Tibial nerve (tissue), 3 donors: Measurements from ENCODE around the gene AFAP1.

Source experiments
- POLR2A ChIP-seq, 2 donors: fragments of 450-650 bp; IDR thresholded peaks; one replicate each; pipeline ENCODE4 v1.6.1; 2017; ENCODE audit warnings: antibody characterized with exemption in 2 of 2, mild to moderate bottlenecking in 2 of 2, moderate library complexity in 2 of 2
- TF ChIP-seq, protein P1 (sequence below), 5 experiments: fragments of 200-600 bp in 3 of 5; fragments of 450-650 bp in 2 of 5; sonication (generic) in 3 of 5; IDR thresholded peaks; one replicate each; pipeline ENCODE4 v1.5.1; 2016 to 2019; ENCODE audit warnings: antibody characterized with exemption in 5 of 5, mild to moderate bottlenecking in 3 of 5, moderate library complexity in 2 of 5

GRCh38 chr4:7854697-7855370 is 84.8 kb downstream of the AFAP1 start:
- TF ChIP-seq, protein P1, sequence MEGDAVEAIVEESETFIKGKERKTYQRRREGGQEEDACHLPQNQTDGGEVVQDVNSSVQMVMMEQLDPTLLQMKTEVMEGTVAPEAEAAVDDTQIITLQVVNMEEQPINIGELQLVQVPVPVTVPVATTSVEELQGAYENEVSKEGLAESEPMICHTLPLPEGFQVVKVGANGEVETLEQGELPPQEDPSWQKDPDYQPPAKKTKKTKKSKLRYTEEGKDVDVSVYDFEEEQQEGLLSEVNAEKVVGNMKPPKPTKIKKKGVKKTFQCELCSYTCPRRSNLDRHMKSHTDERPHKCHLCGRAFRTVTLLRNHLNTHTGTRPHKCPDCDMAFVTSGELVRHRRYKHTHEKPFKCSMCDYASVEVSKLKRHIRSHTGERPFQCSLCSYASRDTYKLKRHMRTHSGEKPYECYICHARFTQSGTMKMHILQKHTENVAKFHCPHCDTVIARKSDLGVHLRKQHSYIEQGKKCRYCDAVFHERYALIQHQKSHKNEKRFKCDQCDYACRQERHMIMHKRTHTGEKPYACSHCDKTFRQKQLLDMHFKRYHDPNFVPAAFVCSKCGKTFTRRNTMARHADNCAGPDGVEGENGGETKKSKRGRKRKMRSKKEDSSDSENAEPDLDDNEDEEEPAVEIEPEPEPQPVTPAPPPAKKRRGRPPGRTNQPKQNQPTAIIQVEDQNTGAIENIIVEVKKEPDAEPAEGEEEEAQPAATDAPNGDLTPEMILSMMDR (IDR thresholded peaks at IDR 0.05): no peak
- TF ChIP-seq POLR2A (IDR thresholded peaks at IDR 0.05): no peak
